Neuron (in vitro differentiated cells): ENCODE data around the gene ADRA1B.

ENCODE experiments used
- H2AFZ ChIP-seq: one replicate; pipeline ENCODE4 v1.6.1; 2013; ENCODE audit warnings: low read depth, mild to moderate bottlenecking, inconsistent platforms, low read length, moderate library complexity
- H3K27me3 ChIP-seq: one replicate; pipeline ENCODE4 v1.6.1; 2013; ENCODE audit warnings: low read length; ENCODE audit not compliant: insufficient read depth
- H3K36me3 ChIP-seq: one replicate; pipeline ENCODE4 v1.6.1; 2013; ENCODE audit warnings: low read length; ENCODE audit not compliant: insufficient read depth
- H3K4me1 ChIP-seq: one replicate; pipeline ENCODE4 v1.6.1; 2013; ENCODE audit warnings: low read length; ENCODE audit not compliant: insufficient read depth
- H3K4me3 ChIP-seq: 2 replicates; pipeline ENCODE4 v1.5.1; 2013; ENCODE audit warnings: mild to moderate bottlenecking, low read length, moderate library complexity
- H3K9me3 ChIP-seq: one replicate; pipeline ENCODE4 v1.6.1; 2013; ENCODE audit warnings: low read length

The ADRA1B gene

GRCh38 chr5:159917994-159918393 is 1.7 kb downstream of the ADRA1B start:
- Histone ChIP-seq H3K36me3 (no peaks in the 10 kb centered on the region), H2AFZ (no peak overlapping the region), H3K4me3 (no peak overlapping the region), H3K9me3 (peaks cover 6% of the 10 kb centered on the region), H3K4me1 (peaks cover 3% of the 10 kb centered on the region), H3K27me3 (peaks cover 64% of the 10 kb centered on the region)

- Histone ChIP-seq H3K4me3 (no peak overlapping the region), H3K4me1 (no peaks in the 10 kb centered on the region), H3K9me3 (peaks cover 6% of the 10 kb centered on the region), H3K36me3 (no peaks in the 10 kb centered on the region), H2AFZ (no peak overlapping the region), H3K27me3 (peaks cover 36% of the 10 kb centered on the region)
These were observed 5.4 kb downstream of the ADRA1B start for GRCh38 chr5:159921721-159922120.

- Histone ChIP-seq H3K4me1 (no peaks in the 10 kb centered on the region), H3K4me3 (no peak overlapping the region), H3K27me3 (peaks cover 27% of the 10 kb centered on the region), H2AFZ (no peak overlapping the region), H3K9me3 (no peaks in the 10 kb centered on the region), H3K36me3 (no peaks in the 10 kb centered on the region)
These were observed 6.7 kb downstream of the ADRA1B start for GRCh38 chr5:159923008-159923407.

- H3K4me3 ChIP-seq: no peak overlapping the region
- no peak overlapping the region for H2AFZ ChIP-seq
- no peaks in the 10 kb centered on the region for H3K9me3 ChIP-seq
- no peaks in the 10 kb centered on the region for H3K4me1 ChIP-seq
- H3K27me3 ChIP-seq: peaks cover 7% of the 10 kb centered on the region
- H3K36me3 ChIP-seq: no peaks in the 10 kb centered on the region
These were observed 12.0 kb downstream of the ADRA1B start for GRCh38 chr5:159928122-159928909.

GRCh38 chr5:159929176-159929575 is 12.9 kb downstream of the ADRA1B start:
- H2AFZ ChIP-seq: no peak overlapping the region
- H3K27me3 ChIP-seq: peaks cover 7% of the 10 kb centered on the region
- no peak overlapping the region for H3K4me3 ChIP-seq
- H3K36me3 ChIP-seq: no peaks in the 10 kb centered on the region
- no peaks in the 10 kb centered on the region for H3K9me3 ChIP-seq
- no peaks in the 10 kb centered on the region for H3K4me1 ChIP-seq

- no peak overlapping the region for H2AFZ ChIP-seq
- no peak overlapping the region for H3K4me3 ChIP-seq
- H3K27me3 ChIP-seq: peaks cover 1% of the 10 kb centered on the region
- no peaks in the 10 kb centered on the region for H3K4me1 ChIP-seq
- no peaks in the 10 kb centered on the region for H3K36me3 ChIP-seq
- H3K9me3 ChIP-seq: no peaks in the 10 kb centered on the region
These were observed 17.5 kb downstream of the ADRA1B start for GRCh38 chr5:159933531-159934485.

GRCh38 chr5:159935946-159936345 is 19.7 kb downstream of the ADRA1B start:
- no peak overlapping the region for H2AFZ ChIP-seq
- H3K27me3 ChIP-seq: no peaks in the 10 kb centered on the region

GRCh38 chr5:159936686-159937329 is 20.5 kb downstream of the ADRA1B start:
- Histone ChIP-seq H3K27me3 (no peaks in the 10 kb centered on the region), H2AFZ (no peak overlapping the region), H3K4me1 (no peaks in the 10 kb centered on the region), H3K4me3 (no peak overlapping the region), H3K36me3 (no peaks in the 10 kb centered on the region), H3K9me3 (no peaks in the 10 kb centered on the region)

More at GRCh38 chr5:159935946-159936345, 19.7 kb downstream of the ADRA1B start:
- H3K4me1 ChIP-seq: no peaks in the 10 kb centered on the region
- no peaks in the 10 kb centered on the region for H3K36me3 ChIP-seq
- H3K4me3 ChIP-seq: no peak overlapping the region
- H3K9me3 ChIP-seq: no peaks in the 10 kb centered on the region

- H3K9me3 ChIP-seq: no peaks in the 10 kb centered on the region
These were observed 21.3 kb downstream of the ADRA1B start for GRCh38 chr5:159937580-159937979.

GRCh38 chr5:159943326-159943725 is 27.0 kb downstream of the ADRA1B start:
- Histone ChIP-seq H3K4me1 (no peaks in the 10 kb centered on the region), H2AFZ (no peak overlapping the region), H3K36me3 (no peaks in the 10 kb centered on the region), H3K27me3 (peaks cover 3% of the 10 kb centered on the region), H3K9me3 (no peaks in the 10 kb centered on the region), H3K4me3 (no peak overlapping the region)

More at GRCh38 chr5:159937580-159937979, 21.3 kb downstream of the ADRA1B start:
- H3K27me3 ChIP-seq: no peaks in the 10 kb centered on the region
- H3K36me3 ChIP-seq: no peaks in the 10 kb centered on the region
- no peak overlapping the region for H2AFZ ChIP-seq
- no peaks in the 10 kb centered on the region for H3K4me1 ChIP-seq
- H3K4me3 ChIP-seq: no peak overlapping the region

- no peaks in the 10 kb centered on the region for H3K36me3 ChIP-seq
- H3K4me1 ChIP-seq: no peaks in the 10 kb centered on the region
- no peak overlapping the region for H3K4me3 ChIP-seq
- H2AFZ ChIP-seq: no peak overlapping the region
- H3K27me3 ChIP-seq: peaks cover 3% of the 10 kb centered on the region
- no peaks in the 10 kb centered on the region for H3K9me3 ChIP-seq
These were observed 27.8 kb downstream of the ADRA1B start for GRCh38 chr5:159944056-159944600.

- Histone ChIP-seq H3K9me3 (no peaks in the 10 kb centered on the region), H3K4me1 (no peaks in the 10 kb centered on the region), H3K36me3 (no peaks in the 10 kb centered on the region), H3K4me3 (no peak overlapping the region), H2AFZ (no peak overlapping the region), H3K27me3 (peaks cover 3% of the 10 kb centered on the region)
These were observed 29.1 kb downstream of the ADRA1B start for GRCh38 chr5:159945359-159945758.
